ENCODE results near the gene RAB3IL1.

The RAB3IL1 gene

DNA sequence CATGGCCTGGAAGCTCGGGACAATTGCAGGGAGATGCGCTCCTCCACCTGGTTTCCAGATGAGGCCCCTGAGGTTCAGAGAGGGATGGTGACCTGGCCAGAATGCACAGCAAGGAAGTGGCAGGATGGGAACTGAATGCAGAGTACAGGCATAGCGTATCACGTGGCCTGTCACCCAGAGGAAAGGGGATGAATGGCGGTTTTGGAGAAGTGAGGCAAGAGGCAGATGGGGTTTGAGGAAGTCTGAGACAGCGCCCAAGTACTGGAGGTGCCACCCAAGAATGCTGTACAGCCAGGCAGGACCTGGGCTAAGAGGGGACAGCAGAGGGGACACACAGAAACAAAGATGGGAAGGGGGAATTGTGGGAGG is 4.9 kb downstream of the RAB3IL1 start:
- FAIRE-seq (no peak), DNase-seq (ENCODE audit: insufficient read length, low spot score) (no peak)
- TF ChIP-seq, protein P1, sequence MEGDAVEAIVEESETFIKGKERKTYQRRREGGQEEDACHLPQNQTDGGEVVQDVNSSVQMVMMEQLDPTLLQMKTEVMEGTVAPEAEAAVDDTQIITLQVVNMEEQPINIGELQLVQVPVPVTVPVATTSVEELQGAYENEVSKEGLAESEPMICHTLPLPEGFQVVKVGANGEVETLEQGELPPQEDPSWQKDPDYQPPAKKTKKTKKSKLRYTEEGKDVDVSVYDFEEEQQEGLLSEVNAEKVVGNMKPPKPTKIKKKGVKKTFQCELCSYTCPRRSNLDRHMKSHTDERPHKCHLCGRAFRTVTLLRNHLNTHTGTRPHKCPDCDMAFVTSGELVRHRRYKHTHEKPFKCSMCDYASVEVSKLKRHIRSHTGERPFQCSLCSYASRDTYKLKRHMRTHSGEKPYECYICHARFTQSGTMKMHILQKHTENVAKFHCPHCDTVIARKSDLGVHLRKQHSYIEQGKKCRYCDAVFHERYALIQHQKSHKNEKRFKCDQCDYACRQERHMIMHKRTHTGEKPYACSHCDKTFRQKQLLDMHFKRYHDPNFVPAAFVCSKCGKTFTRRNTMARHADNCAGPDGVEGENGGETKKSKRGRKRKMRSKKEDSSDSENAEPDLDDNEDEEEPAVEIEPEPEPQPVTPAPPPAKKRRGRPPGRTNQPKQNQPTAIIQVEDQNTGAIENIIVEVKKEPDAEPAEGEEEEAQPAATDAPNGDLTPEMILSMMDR (IDR thresholded peaks at IDR 0.05; ENCODE audit: insufficient read depth, missing control alignments) = no peak

DNA sequence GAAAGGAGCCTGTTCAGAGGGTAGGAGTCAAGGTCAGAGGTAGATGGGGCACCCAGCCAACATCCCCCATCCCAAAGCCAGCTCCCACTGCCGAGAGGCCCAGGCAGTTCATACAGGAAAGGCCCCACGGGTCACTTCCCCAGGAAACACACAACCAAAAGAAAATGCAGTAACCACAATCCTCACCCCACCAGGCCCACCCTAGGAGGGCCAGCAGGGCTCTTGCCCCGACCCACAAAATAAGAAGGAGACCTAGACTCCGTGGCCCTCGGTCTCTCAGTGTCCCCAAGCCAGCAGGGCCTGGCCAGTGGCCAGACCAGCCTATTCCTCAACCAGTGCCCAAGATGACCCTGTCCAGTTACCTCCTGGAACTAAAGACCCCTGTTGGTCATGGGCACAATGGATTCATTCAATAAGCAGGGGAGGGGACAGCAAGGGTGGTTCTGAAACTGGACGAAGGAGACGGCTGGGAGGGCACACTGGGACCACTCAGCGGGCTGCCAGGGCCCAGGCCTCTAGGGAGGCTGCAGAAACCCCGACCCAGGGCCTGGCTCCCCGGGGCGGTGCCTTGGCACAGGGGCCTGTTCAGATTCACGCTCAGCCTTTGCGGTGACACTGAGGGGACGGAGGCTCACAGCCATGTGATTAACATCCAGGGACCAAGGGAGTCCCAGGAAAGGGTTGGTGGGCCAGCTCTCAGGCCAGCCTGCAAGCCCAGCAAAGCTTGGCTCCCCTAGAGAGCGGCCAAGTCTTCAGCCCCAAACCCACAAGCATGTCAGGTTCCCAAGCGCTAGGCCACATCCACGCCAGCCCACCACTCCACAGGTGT is 5.5 kb downstream of the RAB3IL1 start:
- FAIRE-seq (no peak), DNase-seq (ENCODE audit: insufficient read length, low spot score) (no peak)
- TF ChIP-seq, protein P1 (IDR thresholded peaks at IDR 0.05; ENCODE audit: insufficient read depth, missing control alignments) = no peak

DNA sequence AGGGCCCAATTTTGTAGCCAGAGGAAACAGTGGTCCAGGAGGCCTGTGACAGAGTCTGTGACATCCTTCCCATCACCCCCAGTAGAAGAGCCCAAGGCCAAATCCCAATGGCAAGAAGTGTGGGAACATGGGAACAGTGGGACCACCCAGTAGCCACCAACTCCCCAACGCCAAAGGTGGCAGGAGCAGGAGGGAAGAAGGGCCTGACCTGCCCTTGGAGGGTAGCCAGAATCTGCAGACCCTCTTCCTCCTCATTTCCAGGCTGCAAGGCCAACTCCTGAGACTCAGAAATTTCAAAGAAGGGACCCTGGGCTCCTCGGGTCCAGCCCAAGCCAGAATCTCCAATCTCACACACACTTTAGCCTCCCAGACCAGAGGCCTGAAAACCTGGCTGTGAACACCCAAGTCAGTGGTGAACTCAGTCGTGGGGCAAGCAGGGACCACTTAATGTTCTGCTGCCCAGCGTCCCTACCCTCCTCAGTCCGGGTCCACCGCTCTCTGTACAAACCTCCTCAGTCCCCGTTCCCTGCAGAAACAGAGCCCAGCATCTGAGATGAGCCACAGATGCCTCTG is 6.2 kb downstream of the RAB3IL1 start:
- TF ChIP-seq, protein P1 (IDR thresholded peaks at IDR 0.05; ENCODE audit: insufficient read depth, missing control alignments) = no peak
- DNase-seq (ENCODE audit: insufficient read length, low spot score) (no peak), FAIRE-seq (no peak)

GRCh38 chr11:61910187-61911127 is 6.9 kb downstream of the RAB3IL1 start:
- DNase-seq (ENCODE audit: insufficient read length, low spot score) (no peak), FAIRE-seq (no peak)
- TF ChIP-seq, protein P1 (IDR thresholded peaks at IDR 0.05; ENCODE audit: insufficient read depth, missing control alignments) = no peak

DNA sequence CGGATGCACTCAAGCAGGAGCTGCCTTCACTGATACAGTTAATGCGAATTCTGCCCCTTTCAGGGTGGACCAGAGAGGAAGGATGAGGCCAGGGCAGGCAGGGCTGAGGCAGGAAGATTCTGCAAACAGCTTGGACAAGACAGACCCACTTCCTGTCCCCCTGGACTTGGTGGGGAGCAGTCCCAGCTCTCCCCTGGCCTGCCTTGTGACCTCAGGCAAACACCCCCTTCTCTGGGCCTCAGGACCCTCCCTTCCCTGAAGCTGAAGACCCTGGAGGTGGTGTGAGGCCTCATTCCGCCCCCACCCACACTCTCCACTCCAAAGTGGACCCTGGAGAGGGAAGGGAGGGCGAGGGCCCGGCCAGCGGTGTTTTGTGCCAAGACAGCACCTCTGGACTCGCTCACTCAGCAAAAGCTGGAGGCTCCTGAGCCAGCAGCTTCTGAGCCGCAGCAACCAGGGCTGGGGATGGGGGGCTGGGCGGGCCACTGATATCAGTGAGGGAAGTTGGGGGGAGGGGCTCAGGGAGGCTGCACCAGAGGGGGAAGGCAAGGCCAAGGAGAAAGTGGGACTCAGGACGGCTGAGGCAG is 8.5 kb downstream of the RAB3IL1 start:
- no peak for FAIRE-seq
- DNase-seq (ENCODE audit: insufficient read length, low spot score) = no peak
- TF ChIP-seq, protein P1 (IDR thresholded peaks at IDR 0.05; ENCODE audit: insufficient read depth, missing control alignments) = no peak

- FAIRE-seq = no peak
- no peak for DNase-seq (ENCODE audit: insufficient read length, low spot score)
- TF ChIP-seq, protein P1 (IDR thresholded peaks at IDR 0.05; ENCODE audit: insufficient read depth, missing control alignments) = no peak
These were observed 9.3 kb downstream of the RAB3IL1 start for GRCh38 chr11:61907871-61908729.

Measured in D721Med (cell line).